CD4-positive, alpha-beta T cell (primary cell): ENCODE results near the gene FZR1. TPM values are rescaled to one million over a fixed set of nuclear protein-coding genes. Genes with fewer than 3 reads are reported as not detected.
A peak's percentile ranks its signal among the peaks of the same experiment; 100 is the strongest.

Source experiments
- ATAC-seq: fragments of 200-7000 bp; cut with Tn5 transposase; one replicate; pipeline ENCODE4 v1.10.0; 2022; ENCODE audit warnings: mild to moderate bottlenecking; ENCODE audit not compliant: poor library complexity
- CTCF ChIA-PET: fragments of 350-600 bp; sonication (Branson Sonifier 250); formaldehyde crosslinking; loops from one replicate; lab custom pipeline; 2021; ENCODE audit warnings: antibody characterized with exemption, inconsistent platforms; lab: Charles Lee
- POLR2A ChIA-PET: fragments of 350-600 bp; sonication (Branson Sonifier 250); formaldehyde crosslinking; loops from one replicate; lab custom pipeline; 2021; ENCODE audit warnings: antibody characterized with exemption, inconsistent platforms; lab: Charles Lee
- DNase-seq, 14 experiments: peaks; one replicate each; pipeline ENCODE4 v3.0.0-alpha.2; 2013 to 2020; ENCODE audit warnings: mixed read lengths in 2 of 14
- H3K27ac ChIP-seq, 2 donors: one replicate each; pipeline versions ENCODE4 v1.5.1 to v1.7.0; 2013; ENCODE audit warnings: low read length in 2 of 2, low read depth in 1 of 2, mild to moderate bottlenecking in 1 of 2
- H3K27me3 ChIP-seq, 2 experiments: 1 replicate in 1 of 2; 2 replicates in 1 of 2; pipeline versions ENCODE4 v1.6.1 to v1.7.0; 2013; ENCODE audit warnings: low read length in 2 of 2, control low read depth in 1 of 2, mild to moderate bottlenecking in 1 of 2, moderate library complexity in 1 of 2; ENCODE audit not compliant: insufficient read depth in 2 of 2, control insufficient read depth in 1 of 2
- H3K36me3 ChIP-seq: one replicate; pipeline ENCODE4 v1.6.1; 2013; ENCODE audit warnings: low read length, control low read depth; ENCODE audit not compliant: insufficient read depth
- H3K4me1 ChIP-seq: one replicate; pipeline ENCODE4 v1.6.1; 2013; ENCODE audit warnings: low read length, control low read depth; ENCODE audit not compliant: insufficient read depth
- H3K4me3 ChIP-seq: one replicate; pipeline ENCODE4 v1.5.1; 2013; ENCODE audit warnings: mild to moderate bottlenecking, low read length, moderate library complexity
- H3K9me3 ChIP-seq, 2 experiments: 1 replicate in 1 of 2; 2 replicates in 1 of 2; pipeline versions ENCODE4 v1.6.1 to v1.7.0; 2013; ENCODE audit warnings: low read length in 2 of 2, mild to moderate bottlenecking in 2 of 2, control low read depth in 1 of 2, moderate library complexity in 1 of 2; ENCODE audit not compliant: control insufficient read depth in 1 of 2, insufficient read depth in 1 of 2
- H3K27ac Mint-ChIP-seq: one replicate; pipeline ENCODE4 v1.8.0; 2020; ENCODE audit warnings: mixed read lengths
- H3K27me3 Mint-ChIP-seq: one replicate; pipeline ENCODE4 v1.8.0; 2021; ENCODE audit warnings: mixed read lengths
- H3K36me3 Mint-ChIP-seq: one replicate; pipeline ENCODE4 v1.8.0; 2021; ENCODE audit warnings: low read depth, mixed read lengths
- H3K4me1 Mint-ChIP-seq: one replicate; pipeline ENCODE4 v1.8.0; 2021; ENCODE audit warnings: low read depth, mixed read lengths
- H3K4me3 Mint-ChIP-seq: one replicate; pipeline ENCODE4 v1.8.0; 2020; ENCODE audit warnings: mild to moderate bottlenecking, mixed read lengths
- H3K9me3 Mint-ChIP-seq: one replicate; pipeline ENCODE4 v1.8.0; 2020; ENCODE audit warnings: mixed read lengths
- CTCF ChIP-seq: fragments of 200-600 bp; IDR thresholded peaks from one replicate; pipeline ENCODE4 v1.8.0; 2022; ENCODE audit warnings: antibody characterized with exemption, mild to moderate bottlenecking
- intact Hi-C, 2 experiments: fragments of 100-400 bp; cut with DNase I in 1 of 2; cut with micrococcal nuclease in 1 of 2; formaldehyde crosslinking; loops; one replicate each; pipeline versions ENCODE4 v1.15.1 to v1.9.0; 2023 to 2025; cut with DNase I, micrococcal nuclease
- total RNA-seq, 174 experiments: library from RNA in 2 of 174; stranded (reverse) in 2 of 174; gene quantifications; one replicate each; pipeline ENCODE4 v1.2.3 and lab custom pipeline; 2021 to 2026

The FZR1 gene
- total RNA-seq, 2 experiments from 2014 or later, result 109 to 116 TPM

- H3K4me1 ChIP-seq, result peaks cover 50% of the 10 kb centered on the region
- no peak for TF ChIP-seq CTCF
- peaks cover 29% of the 10 kb centered on the region for H3K4me1 Mint-ChIP-seq
- POLR2A ChIA-PET, result no interaction called here
- ATAC-seq (no peak), DNase-seq (no peak)
- no peak overlapping the region for H3K27ac ChIP-seq
- H3K36me3 ChIP-seq, result peaks cover 37% of the 10 kb centered on the region
- H3K9me3 ChIP-seq, result no peaks in the 10 kb centered on the region
- no peak overlapping the region for H3K4me3 Mint-ChIP-seq
- peaks cover 34% of the 10 kb centered on the region for H3K36me3 Mint-ChIP-seq
- peak overlapping the region; percentile 39 for H3K27ac Mint-ChIP-seq
- no peaks in the 10 kb centered on the region for H3K27me3 ChIP-seq
- no peaks in the 10 kb centered on the region for H3K9me3 Mint-ChIP-seq
- H3K4me3 ChIP-seq, result no peak overlapping the region
- CTCF ChIA-PET, result no interaction called here
- intact Hi-C loops, result loop anchor here (5.0 kb wide), 2 partner anchors 37 to 43 kb away; partner anchors contain the start of genes FZR1 (in 1 of the 2) and GIPC3 (in 1 of the 2)
- no peaks in the 10 kb centered on the region for H3K27me3 Mint-ChIP-seq
Observed at GRCh38 chr19:3549816-3550215, 43.7 kb downstream of the FZR1 start.

GRCh38 chr19:3550947-3551791 lies 45.1 kb downstream of the FZR1 start:
- no peaks in the 10 kb centered on the region for H3K9me3 Mint-ChIP-seq
- H3K27ac Mint-ChIP-seq, result peak overlapping the region; percentile 72
- H3K27ac ChIP-seq, result peak overlapping the region in 1 of 2 donors; percentile 17
- POLR2A ChIA-PET, result no interaction called here
- CTCF ChIA-PET, result no interaction called here
- intact Hi-C loops, result no loop called here
- no peaks in the 10 kb centered on the region for H3K9me3 ChIP-seq
- H3K4me1 Mint-ChIP-seq, result peaks cover 30% of the 10 kb centered on the region
- peaks cover 28% of the 10 kb centered on the region for H3K36me3 ChIP-seq
- no peak for ATAC-seq
- H3K4me3 ChIP-seq, result no peak overlapping the region
- peak overlapping the region; percentile 38 for H3K4me3 Mint-ChIP-seq
- DNase-seq, result peak in 1 of 14 experiments; percentile 27
- H3K4me1 ChIP-seq, result peaks cover 54% of the 10 kb centered on the region
- H3K27me3 ChIP-seq, result no peaks in the 10 kb centered on the region
- TF ChIP-seq CTCF, result no peak
- peaks cover 22% of the 10 kb centered on the region for H3K36me3 Mint-ChIP-seq
- no peaks in the 10 kb centered on the region for H3K27me3 Mint-ChIP-seq

GRCh38 chr19:3551792-3552095 lies 45.6 kb downstream of the FZR1 start:
- Mint-ChIP-seq H3K27ac (peak overlapping the region; percentile 72), H3K36me3 (peaks cover 26% of the 10 kb centered on the region), H3K9me3 (no peaks in the 10 kb centered on the region), H3K4me1 (peaks cover 36% of the 10 kb centered on the region), H3K27me3 (no peaks in the 10 kb centered on the region), H3K4me3 (peak overlapping the region; percentile 38)
- intact Hi-C loops, result no loop called here
- POLR2A ChIA-PET, result no interaction called here
- no peak overlapping the region for H3K4me3 ChIP-seq
- H3K27me3 ChIP-seq, result no peaks in the 10 kb centered on the region
- no peak for DNase-seq
- no peak for TF ChIP-seq CTCF
- CTCF ChIA-PET, result no interaction called here
- ATAC-seq, result no peak
- H3K9me3 ChIP-seq, result no peaks in the 10 kb centered on the region
- peaks cover 60% of the 10 kb centered on the region for H3K4me1 ChIP-seq
- peaks cover 24% of the 10 kb centered on the region for H3K36me3 ChIP-seq
- H3K27ac ChIP-seq, result no peak overlapping the region
